ENCODE measurements around the gene DNER.

DNA sequence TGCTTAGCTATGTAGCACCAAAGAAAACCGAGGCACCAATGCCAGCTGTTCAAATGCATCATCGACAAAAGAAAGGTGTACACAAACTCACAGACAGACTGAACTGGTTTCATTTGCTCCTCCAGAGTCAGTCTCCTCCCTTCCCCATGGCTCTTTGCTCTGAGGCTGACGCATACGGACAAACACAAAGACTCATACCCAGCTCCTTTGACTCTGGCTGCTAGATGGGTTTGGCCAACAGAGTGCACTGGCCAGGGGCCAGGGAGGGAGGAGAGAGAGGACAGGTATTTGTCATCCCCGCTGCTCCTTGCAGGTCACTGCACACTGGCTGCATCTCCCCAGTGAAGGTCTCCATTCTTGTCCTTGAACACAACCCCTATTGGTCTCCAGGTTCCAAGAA lies 40.7 kb downstream of the DNER start:
- TF ChIP-seq TAF1 (conservative IDR thresholded peaks at IDR 0.05): no peak
- no peak for TF ChIP-seq CTCF (IDR thresholded peaks at IDR 0.05; ENCODE audit: low read depth, low read length, missing input control)
- no peak for TF ChIP-seq EGR1 (IDR thresholded peaks at IDR 0.05; ENCODE audit: low read depth in 2 of 2)
- no peak for TF ChIP-seq REST (IDR thresholded peaks at IDR 0.05)
- TF ChIP-seq YY1 (IDR thresholded peaks at IDR 0.05): no peak
- no peak for TF ChIP-seq ZBTB33 (IDR thresholded peaks at IDR 0.05)
